ENCODE measurements around the gene FAM98A. TPM values are rescaled to one million over a fixed set of nuclear protein-coding genes. Genes with fewer than 3 reads are reported as not detected.

The FAM98A gene
- polyA plus RNA-seq, 1 of the 3 experiments (the other 2 are of a cell fraction), result 231 TPM

GRCh38 chr2:33605056-33605455 is 6.0 kb upstream of the FAM98A start:
- H3K4me1 ChIP-seq (ENCODE audit: control insufficient read depth in 1 of 2, insufficient read depth in 2 of 2, low read depth in 1 of 2, low read length in 1 of 2), result no peaks in the 10 kb centered on the region; a peak in 1 of 4 replicates
- no peak overlapping the region for H3K27ac ChIP-seq (ENCODE audit: low read depth in 2 of 2, low read length in 1 of 2)
- no peaks in the 10 kb centered on the region for H3K9me3 ChIP-seq
- H3F3A ChIP-seq (replicated peaks; ENCODE audit: insufficient read depth), result no peaks in the 10 kb centered on the region
- H4K20me1 ChIP-seq (ENCODE audit: insufficient read depth), result no peaks in the 10 kb centered on the region
- no peaks in the 10 kb centered on the region for H3K36me3 ChIP-seq (replicated peaks in 1 of 2; ENCODE audit: control insufficient read depth in 1 of 2, insufficient read depth in 2 of 2, low read length in 1 of 2)
- H3K9me2 ChIP-seq, result no peaks in the 10 kb centered on the region
- no peak for TF ChIP-seq NRF1 (IDR thresholded peaks at IDR 0.05; ENCODE audit: low read depth, low read length)
- no peak for TF ChIP-seq USF2 (IDR thresholded peaks at IDR 0.05; ENCODE audit: borderline replicate concordance, low read depth, low read length)
- TF ChIP-seq EZH2phosphoT487 (IDR thresholded peaks at IDR 0.05; ENCODE audit: borderline replicate concordance, low read depth), result no peak
- no peak for TF ChIP-seq ELF1 (IDR thresholded peaks at IDR 0.05)
- no peak for TF ChIP-seq EP300 (IDR thresholded peaks at IDR 0.05; ENCODE audit: borderline replicate concordance in 1 of 2, low read depth in 1 of 2, low read length in 1 of 2)
- no peak for TF ChIP-seq CHD2 (IDR thresholded peaks at IDR 0.05; ENCODE audit: low read length, partially characterized antibody)
- TF ChIP-seq GATA2 (CRISPR knock-in tag; IDR thresholded peaks at IDR 0.05), result no peak
- TF ChIP-seq SIN3A (IDR thresholded peaks at IDR 0.05; ENCODE audit: borderline replicate concordance, low read depth, low read length), result no peak
- no peak for TF ChIP-seq TCF12 (IDR thresholded peaks at IDR 0.05)
- no peak for TF ChIP-seq MXI1 (IDR thresholded peaks at IDR 0.05; ENCODE audit: low read depth, low read length)
- TF ChIP-seq JUND (IDR thresholded peaks at IDR 0.05), result no peak
- no peak overlapping the region for H2AFZ ChIP-seq (ENCODE audit: low read depth)
- ChIA-PET POLR2A (no interaction called here), CTCF (interaction anchor here (0.8 kb wide), 1 partner anchor 22 kb away, joined by 3 read pairs; no protein-coding TSS in a partner anchor)
- H3K79me2 ChIP-seq (ENCODE audit: insufficient read depth), result no peaks in the 10 kb centered on the region
- H3K4me3 ChIP-seq (ENCODE audit: low read depth in 2 of 2, low read length in 1 of 2), result no peak overlapping the region
- DNase-seq, result no peak
- no peaks in the 10 kb centered on the region for H3K27me3 ChIP-seq (ENCODE audit: insufficient read depth)
- H3K9ac ChIP-seq, result no peak overlapping the region
- 60% methylated on average over 6 of the region's 6 CpGs for WGBS (ENCODE audit: low lambda C conversion rate)
- no peak overlapping the region for H3K4me2 ChIP-seq

- Histone ChIP-seq H3K4me3 (ENCODE audit: low read depth in 2 of 2, low read length in 1 of 2) (no peak overlapping the region), H3F3A (replicated peaks; ENCODE audit: insufficient read depth) (no peaks in the 10 kb centered on the region), H3K9ac (no peak overlapping the region), H4K20me1 (ENCODE audit: insufficient read depth) (no peaks in the 10 kb centered on the region), H3K4me1 (ENCODE audit: control insufficient read depth in 1 of 2, insufficient read depth in 2 of 2, low read depth in 1 of 2, low read length in 1 of 2) (peaks cover 0 to 6% of the 10 kb centered on the region in 2 experiments; a peak in 2 of 4 replicates), H3K79me2 (ENCODE audit: insufficient read depth) (peaks cover 5% of the 10 kb centered on the region), H3K4me2 (no peak overlapping the region), H3K9me2 (no peaks in the 10 kb centered on the region), H2AFZ (ENCODE audit: low read depth) (no peak overlapping the region), H3K9me3 (no peaks in the 10 kb centered on the region), H3K27me3 (ENCODE audit: insufficient read depth) (no peaks in the 10 kb centered on the region), H3K36me3 (replicated peaks in 1 of 2; ENCODE audit: control insufficient read depth in 1 of 2, insufficient read depth in 2 of 2, low read length in 1 of 2) (no peaks in the 10 kb centered on the region), H3K27ac (ENCODE audit: low read depth in 2 of 2, low read length in 1 of 2) (no peak overlapping the region)
- WGBS (ENCODE audit: low lambda C conversion rate), result 53% methylated on average over 3 of the region's 3 CpGs
- ChIA-PET CTCF (interaction anchor here (1.3 kb wide), 1 partner anchor 12 kb away, joined by 3 read pairs; no protein-coding TSS in a partner anchor), POLR2A (no interaction called here)
- no peak for DNase-seq
- TF ChIP-seq RCOR1 (IDR thresholded peaks at IDR 0.05; ENCODE audit: low read length), result no peak
- TF ChIP-seq GATA2 (CRISPR knock-in tag; IDR thresholded peaks at IDR 0.05), result no peak
- TF ChIP-seq CTCF (IDR thresholded peaks at IDR 0.05), result no peak
- no peak for TF ChIP-seq TCF12 (IDR thresholded peaks at IDR 0.05)
- TF ChIP-seq POLR2AphosphoS5 (IDR thresholded peaks at IDR 0.05; ENCODE audit: low read depth, low read length), result no peak
- TF ChIP-seq TEAD4 (IDR thresholded peaks at IDR 0.05; ENCODE audit: borderline replicate concordance, insufficient read depth), result no peak
- no peak for TF ChIP-seq TAF1 (IDR thresholded peaks at IDR 0.05; ENCODE audit: borderline replicate concordance, low read depth, low read length)
- no peak for TF ChIP-seq FOXJ3 (CRISPR knock-in tag; IDR thresholded peaks at IDR 0.05)
- TF ChIP-seq YY1 (IDR thresholded peaks at IDR 0.05; ENCODE audit: low read depth), result no peak
- no peak for TF ChIP-seq GABPA (IDR thresholded peaks at IDR 0.05; ENCODE audit: low read depth)
- TF ChIP-seq ZBTB33 (IDR thresholded peaks at IDR 0.05; ENCODE audit: borderline replicate concordance, low read depth), result no peak
- TF ChIP-seq FOSL2 (IDR thresholded peaks at IDR 0.05; ENCODE audit: borderline replicate concordance, low read depth), result no peak
- TF ChIP-seq USF1 (IDR thresholded peaks at IDR 0.05; ENCODE audit: borderline replicate concordance, low read depth), result no peak
- TF ChIP-seq SMC3 (IDR thresholded peaks at IDR 0.05; ENCODE audit: low read depth, low read length), result no peak
Observed at GRCh38 chr2:33603416-33603815, 4.3 kb upstream of the FAM98A start.

Data from SK-N-SH (cell line).